Measurements from ENCODE around the gene ANTXR1. TPM values are rescaled to one million over a fixed set of nuclear protein-coding genes. Genes with fewer than 3 reads are reported as not detected.

Gene ANTXR1
- polyA plus RNA-seq, 1 donor (not counting 4 experiments of a cell fraction or from before 2014, with no cell fraction given): 20.4 TPM

DNA sequence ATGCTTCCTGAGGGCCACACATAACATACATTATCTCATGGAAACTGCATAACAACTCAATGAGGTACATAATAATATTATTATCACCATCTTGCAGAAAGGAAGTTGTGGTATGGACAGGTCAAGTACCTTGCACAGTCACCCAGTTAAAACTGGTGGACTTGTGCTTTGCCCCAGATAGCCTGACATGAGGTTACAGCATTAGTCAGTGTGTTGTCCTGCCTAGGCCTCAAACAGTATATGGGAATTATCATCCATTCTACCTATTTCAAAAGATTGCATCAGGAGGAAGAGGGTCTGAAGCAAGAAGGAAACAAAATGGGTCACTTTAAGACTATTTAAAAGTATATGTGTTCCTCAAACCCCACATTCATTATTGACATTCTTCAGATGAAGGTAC is 5.4 kb upstream of the ANTXR1 start:
- dilution Hi-C loops (cut with MboI; ENCODE audit: extremely low pct_ligation_motif_present, low sequenced_read_pairs): no loop called here
- no peaks in the 10 kb centered on the region for H3K79me2 ChIP-seq (ENCODE audit: control insufficient read depth, insufficient read depth, low read length)
- no peak for FAIRE-seq

DNA sequence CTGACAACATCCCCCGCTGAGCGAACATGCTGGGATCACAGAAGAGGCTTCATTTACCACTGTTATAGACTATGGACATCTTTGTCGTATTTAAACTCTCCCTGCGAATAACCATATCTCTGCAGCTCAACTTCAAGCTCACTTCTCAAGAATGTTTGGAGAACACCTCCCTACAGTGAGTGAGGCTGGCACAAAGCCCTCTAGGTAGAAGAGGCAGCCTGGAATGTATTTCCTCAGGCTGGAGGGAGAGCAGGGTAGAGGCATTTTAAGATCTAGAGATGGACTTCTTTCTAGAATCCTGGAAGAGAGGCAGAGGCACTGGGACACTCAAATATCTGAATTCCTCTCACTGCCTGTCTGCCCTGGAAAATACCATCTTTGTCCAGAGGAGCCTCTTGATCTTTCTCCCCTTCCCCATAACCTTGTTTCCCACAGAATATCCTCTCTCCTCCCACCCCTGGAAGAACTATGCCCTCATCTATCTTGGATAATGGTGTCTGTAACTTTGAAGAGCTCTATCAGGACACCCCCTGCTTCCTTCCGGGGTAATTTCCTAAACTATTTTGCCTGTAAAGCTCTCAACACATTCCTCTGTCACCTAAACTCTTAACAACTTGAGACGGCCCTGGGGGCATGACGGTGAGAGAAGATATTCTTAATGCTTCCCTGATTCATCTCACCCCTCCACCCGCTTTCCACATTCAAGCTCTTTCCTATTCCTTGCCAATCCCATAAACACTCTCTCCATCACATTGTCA is 2.4 kb upstream of the ANTXR1 start:
- Histone ChIP-seq H3K4me3 (ENCODE audit: control insufficient read depth in 2 of 3, extremely low read depth in 1 of 3, insufficient read depth in 2 of 3, low read depth in 1 of 3, low read length in 3 of 3) (no peak overlapping the region), H3K9me1 (ENCODE audit: control insufficient read depth, extremely low read depth, insufficient read depth, low read length) (no peaks in the 10 kb centered on the region), H3K79me2 (ENCODE audit: control insufficient read depth, insufficient read depth, low read length) (peaks cover 8% of the 10 kb centered on the region), H3K9me3 (ENCODE audit: control insufficient read depth, low read depth, low read length) (no peaks in the 10 kb centered on the region), H2AFZ (ENCODE audit: control insufficient read depth, low read length) (peak overlapping the region; percentile 66), H3K27me3 (ENCODE audit: control insufficient read depth, extremely low read depth, insufficient read depth, low read length) (no peaks in the 10 kb centered on the region), H3K4me2 (ENCODE audit: control insufficient read depth, extremely low read depth, insufficient read depth, low read depth, low read length) (peak overlapping the region; percentile 26), H3K36me3 (ENCODE audit: control insufficient read depth in 2 of 2, extremely low read depth in 1 of 2, insufficient read depth in 2 of 2, low read length in 2 of 2) (no peaks in the 10 kb centered on the region), H3K4me1 (ENCODE audit: control insufficient read depth, extremely low read depth, insufficient read depth, low read length) (peaks cover 21% of the 10 kb centered on the region), H4K20me1 (ENCODE audit: control insufficient read depth, extremely low read depth, insufficient read depth, low read length) (no peaks in the 10 kb centered on the region), H3K27ac (ENCODE audit: control insufficient read depth, insufficient read depth, low read length) (no peak overlapping the region), H3K9ac (ENCODE audit: control insufficient read depth, extremely low read depth, insufficient read depth, low read length) (no peak overlapping the region)
- TF ChIP-seq, protein P1, sequence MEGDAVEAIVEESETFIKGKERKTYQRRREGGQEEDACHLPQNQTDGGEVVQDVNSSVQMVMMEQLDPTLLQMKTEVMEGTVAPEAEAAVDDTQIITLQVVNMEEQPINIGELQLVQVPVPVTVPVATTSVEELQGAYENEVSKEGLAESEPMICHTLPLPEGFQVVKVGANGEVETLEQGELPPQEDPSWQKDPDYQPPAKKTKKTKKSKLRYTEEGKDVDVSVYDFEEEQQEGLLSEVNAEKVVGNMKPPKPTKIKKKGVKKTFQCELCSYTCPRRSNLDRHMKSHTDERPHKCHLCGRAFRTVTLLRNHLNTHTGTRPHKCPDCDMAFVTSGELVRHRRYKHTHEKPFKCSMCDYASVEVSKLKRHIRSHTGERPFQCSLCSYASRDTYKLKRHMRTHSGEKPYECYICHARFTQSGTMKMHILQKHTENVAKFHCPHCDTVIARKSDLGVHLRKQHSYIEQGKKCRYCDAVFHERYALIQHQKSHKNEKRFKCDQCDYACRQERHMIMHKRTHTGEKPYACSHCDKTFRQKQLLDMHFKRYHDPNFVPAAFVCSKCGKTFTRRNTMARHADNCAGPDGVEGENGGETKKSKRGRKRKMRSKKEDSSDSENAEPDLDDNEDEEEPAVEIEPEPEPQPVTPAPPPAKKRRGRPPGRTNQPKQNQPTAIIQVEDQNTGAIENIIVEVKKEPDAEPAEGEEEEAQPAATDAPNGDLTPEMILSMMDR (optimal IDR thresholded peaks at IDR 0.05 in 1 of 3, IDR thresholded peaks at IDR 0.05 in 1 of 3, conservative IDR thresholded peaks at IDR 0.05 in 1 of 3; ENCODE audit: extremely low read depth in 1 of 3, insufficient read depth in 2 of 3, low read length in 3 of 3): no peak
- no peak for TF ChIP-seq EZH2 (IDR thresholded peaks at IDR 0.05; ENCODE audit: low read length)
- FAIRE-seq (peak; percentile 69), DNase-seq (ENCODE audit: low read depth, low spot score) (no peak)
- dilution Hi-C loops (cut with MboI; ENCODE audit: extremely low pct_ligation_motif_present, low sequenced_read_pairs): no loop called here

More for the DNA sequence above, 5.4 kb upstream of the ANTXR1 start:
- no peaks in the 10 kb centered on the region for H3K9me1 ChIP-seq (ENCODE audit: control insufficient read depth, extremely low read depth, insufficient read depth, low read length)
- H2AFZ ChIP-seq (ENCODE audit: control insufficient read depth, low read length): no peak overlapping the region
- no peaks in the 10 kb centered on the region for H3K9me3 ChIP-seq (ENCODE audit: control insufficient read depth, low read depth, low read length)
- H4K20me1 ChIP-seq (ENCODE audit: control insufficient read depth, extremely low read depth, insufficient read depth, low read length): no peaks in the 10 kb centered on the region
- H3K36me3 ChIP-seq (ENCODE audit: control insufficient read depth in 2 of 2, extremely low read depth in 1 of 2, insufficient read depth in 2 of 2, low read length in 2 of 2): no peaks in the 10 kb centered on the region
- DNase-seq (ENCODE audit: low read depth, low spot score): no peak
- H3K4me3 ChIP-seq (ENCODE audit: control insufficient read depth in 2 of 3, extremely low read depth in 1 of 3, insufficient read depth in 2 of 3, low read depth in 1 of 3, low read length in 3 of 3): no peak overlapping the region
- H3K27me3 ChIP-seq (ENCODE audit: control insufficient read depth, extremely low read depth, insufficient read depth, low read length): no peaks in the 10 kb centered on the region
- TF ChIP-seq, protein P1 (optimal IDR thresholded peaks at IDR 0.05 in 1 of 3, IDR thresholded peaks at IDR 0.05 in 1 of 3, conservative IDR thresholded peaks at IDR 0.05 in 1 of 3; ENCODE audit: extremely low read depth in 1 of 3, insufficient read depth in 2 of 3, low read length in 3 of 3): no peak
- no peak for TF ChIP-seq EZH2 (IDR thresholded peaks at IDR 0.05; ENCODE audit: low read length)
- H3K9ac ChIP-seq (ENCODE audit: control insufficient read depth, extremely low read depth, insufficient read depth, low read length): no peak overlapping the region
- peaks cover 10% of the 10 kb centered on the region for H3K4me1 ChIP-seq (ENCODE audit: control insufficient read depth, extremely low read depth, insufficient read depth, low read length)
- H3K4me2 ChIP-seq (ENCODE audit: control insufficient read depth, extremely low read depth, insufficient read depth, low read depth, low read length): no peak overlapping the region
- H3K27ac ChIP-seq (ENCODE audit: control insufficient read depth, insufficient read depth, low read length): no peak overlapping the region

All from keratinocyte (primary cell).